Measurements from ENCODE around the gene TECPR1. TPM values are rescaled to one million over a fixed set of nuclear protein-coding genes. Genes with fewer than 3 reads are reported as not detected.

TECPR1 gene
- total RNA-seq, 1 donor from 2014 or later = 15.1 TPM

GRCh38 chr7:98166668-98166970 lies 85.4 kb downstream of the TECPR1 start:
- Histone ChIP-seq H3K9ac (ENCODE audit: low read depth in 1 of 3, low read length in 3 of 3) (no peak overlapping the region), H3K27me3 (ENCODE audit: control insufficient read depth in 3 of 3, insufficient read depth in 3 of 3, low read length in 3 of 3) (no peaks in the 10 kb centered on the region), H3K4me3 (ENCODE audit: low read length in 3 of 3) (no peak overlapping the region), H3K9me3 (ENCODE audit: control insufficient read depth in 3 of 3, low read length in 3 of 3) (no peaks in the 10 kb centered on the region), H3K36me3 (ENCODE audit: control insufficient read depth in 3 of 3, insufficient read depth in 3 of 3, low read length in 3 of 3) (peaks cover 2 to 5% (median 4%) of the 10 kb centered on the region in 3 donors), H3K27ac (ENCODE audit: low read depth, low read length) (no peak overlapping the region), H3K4me1 (ENCODE audit: control insufficient read depth in 3 of 3, insufficient read depth in 3 of 3, low read length in 3 of 3) (peaks cover 0 to 14% (median 11%) of the 10 kb centered on the region in 3 donors)

- H3K9me3 ChIP-seq (ENCODE audit: control insufficient read depth in 3 of 3, low read length in 3 of 3) = no peaks in the 10 kb centered on the region
- no peaks in the 10 kb centered on the region for H3K27me3 ChIP-seq (ENCODE audit: control insufficient read depth in 3 of 3, insufficient read depth in 3 of 3, low read length in 3 of 3)
- no peak overlapping the region for H3K27ac ChIP-seq (ENCODE audit: low read depth, low read length)
- H3K4me1 ChIP-seq (ENCODE audit: control insufficient read depth in 3 of 3, insufficient read depth in 3 of 3, low read length in 3 of 3) = peaks cover 0 to 14% (median 11%) of the 10 kb centered on the region in 3 donors
- H3K9ac ChIP-seq (ENCODE audit: low read depth in 1 of 3, low read length in 3 of 3) = peak overlapping the region in 1 of 3 donors; percentile 40
- H3K4me3 ChIP-seq (ENCODE audit: low read length in 3 of 3) = no peak overlapping the region
- H3K36me3 ChIP-seq (ENCODE audit: control insufficient read depth in 3 of 3, insufficient read depth in 3 of 3, low read length in 3 of 3) = peaks cover 0 to 3% (median 1%) of the 10 kb centered on the region in 3 donors
Observed at GRCh38 chr7:98165827-98166667, 86.0 kb downstream of the TECPR1 start.

Other genes with a start within 250 kb of the TECPR1 start
- gene LMTK2, start 145.4 kb downstream of the TECPR1 start, total RNA-seq = 8.4 TPM
- gene BHLHA15, start 40.8 kb downstream of the TECPR1 start, total RNA-seq = not detected
- gene BRI3, start 29.5 kb upstream of the TECPR1 start, total RNA-seq = 34.4 TPM
- 1.6 TPM for gene BAIAP2L1, start 148.9 kb upstream of the TECPR1 start, total RNA-seq